GM12872 (cell line): ENCODE data around the gene TUT4.

ENCODE experiments used
- TF ChIP-seq, protein P1 (sequence below): IDR thresholded peaks from 3 replicates; pipeline ENCODE4 v1.5.1; 2011; ENCODE audit warnings: low read depth, mild to moderate bottlenecking, low read length, moderate library complexity; ENCODE audit not compliant: insufficient read depth

TUT4 gene

GRCh38 chr1:52420713-52421112 is 132.2 kb downstream of the TUT4 start:
- TF ChIP-seq, protein P1, sequence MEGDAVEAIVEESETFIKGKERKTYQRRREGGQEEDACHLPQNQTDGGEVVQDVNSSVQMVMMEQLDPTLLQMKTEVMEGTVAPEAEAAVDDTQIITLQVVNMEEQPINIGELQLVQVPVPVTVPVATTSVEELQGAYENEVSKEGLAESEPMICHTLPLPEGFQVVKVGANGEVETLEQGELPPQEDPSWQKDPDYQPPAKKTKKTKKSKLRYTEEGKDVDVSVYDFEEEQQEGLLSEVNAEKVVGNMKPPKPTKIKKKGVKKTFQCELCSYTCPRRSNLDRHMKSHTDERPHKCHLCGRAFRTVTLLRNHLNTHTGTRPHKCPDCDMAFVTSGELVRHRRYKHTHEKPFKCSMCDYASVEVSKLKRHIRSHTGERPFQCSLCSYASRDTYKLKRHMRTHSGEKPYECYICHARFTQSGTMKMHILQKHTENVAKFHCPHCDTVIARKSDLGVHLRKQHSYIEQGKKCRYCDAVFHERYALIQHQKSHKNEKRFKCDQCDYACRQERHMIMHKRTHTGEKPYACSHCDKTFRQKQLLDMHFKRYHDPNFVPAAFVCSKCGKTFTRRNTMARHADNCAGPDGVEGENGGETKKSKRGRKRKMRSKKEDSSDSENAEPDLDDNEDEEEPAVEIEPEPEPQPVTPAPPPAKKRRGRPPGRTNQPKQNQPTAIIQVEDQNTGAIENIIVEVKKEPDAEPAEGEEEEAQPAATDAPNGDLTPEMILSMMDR, result no peak

GRCh38 chr1:52416811-52417210 is 136.1 kb downstream of the TUT4 start:
- TF ChIP-seq, protein P1, result no peak

GRCh38 chr1:52414942-52415341 is 137.9 kb downstream of the TUT4 start:
- TF ChIP-seq, protein P1, result no peak

DNA sequence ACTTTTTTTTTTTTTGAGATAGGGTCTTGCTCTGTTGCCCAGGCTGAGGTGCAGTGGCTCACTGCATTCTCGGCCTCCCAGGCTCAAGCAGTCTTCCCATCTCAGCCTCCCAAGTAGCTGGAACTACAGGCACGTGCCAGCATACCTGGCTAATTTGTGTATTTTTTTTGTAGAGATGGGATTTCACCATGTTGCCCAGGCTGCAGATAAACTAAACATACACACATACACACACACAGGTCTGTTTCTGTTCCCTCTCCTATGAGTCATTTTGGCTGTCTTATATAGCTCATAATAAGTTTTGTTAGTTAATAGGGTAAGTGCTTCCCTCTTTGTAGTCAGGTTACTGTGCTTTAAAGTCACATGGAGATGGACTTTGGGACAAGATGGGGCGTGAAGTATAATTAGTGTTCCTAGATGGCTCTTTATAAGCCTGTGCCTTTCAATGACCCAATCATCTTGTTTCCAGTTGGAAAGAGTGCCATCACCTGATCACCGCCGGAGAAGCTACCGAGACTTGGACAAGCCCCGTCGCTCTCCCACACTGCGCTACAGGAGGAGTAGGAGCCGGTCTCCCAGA is 139.4 kb downstream of the TUT4 start:
- TF ChIP-seq, protein P1, result no peak

DNA sequence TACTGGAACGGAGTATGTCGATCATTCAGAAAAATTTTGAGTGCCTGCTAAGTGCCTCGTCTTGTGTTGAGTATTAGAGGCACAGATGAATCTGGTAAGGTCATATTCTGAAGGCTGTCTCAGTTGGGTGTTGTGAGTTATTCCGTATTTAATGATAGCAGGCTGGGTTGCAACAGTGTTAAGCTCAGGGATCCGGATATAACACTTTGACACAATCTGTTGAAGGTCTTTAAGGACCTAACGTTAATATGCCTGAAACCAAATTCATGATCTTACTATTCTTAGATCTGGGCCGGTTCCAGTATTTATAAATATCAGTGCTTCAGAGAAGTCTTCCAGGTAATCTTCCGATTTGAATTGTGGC is 147.9 kb downstream of the TUT4 start:
- TF ChIP-seq, protein P1, result no peak

DNA sequence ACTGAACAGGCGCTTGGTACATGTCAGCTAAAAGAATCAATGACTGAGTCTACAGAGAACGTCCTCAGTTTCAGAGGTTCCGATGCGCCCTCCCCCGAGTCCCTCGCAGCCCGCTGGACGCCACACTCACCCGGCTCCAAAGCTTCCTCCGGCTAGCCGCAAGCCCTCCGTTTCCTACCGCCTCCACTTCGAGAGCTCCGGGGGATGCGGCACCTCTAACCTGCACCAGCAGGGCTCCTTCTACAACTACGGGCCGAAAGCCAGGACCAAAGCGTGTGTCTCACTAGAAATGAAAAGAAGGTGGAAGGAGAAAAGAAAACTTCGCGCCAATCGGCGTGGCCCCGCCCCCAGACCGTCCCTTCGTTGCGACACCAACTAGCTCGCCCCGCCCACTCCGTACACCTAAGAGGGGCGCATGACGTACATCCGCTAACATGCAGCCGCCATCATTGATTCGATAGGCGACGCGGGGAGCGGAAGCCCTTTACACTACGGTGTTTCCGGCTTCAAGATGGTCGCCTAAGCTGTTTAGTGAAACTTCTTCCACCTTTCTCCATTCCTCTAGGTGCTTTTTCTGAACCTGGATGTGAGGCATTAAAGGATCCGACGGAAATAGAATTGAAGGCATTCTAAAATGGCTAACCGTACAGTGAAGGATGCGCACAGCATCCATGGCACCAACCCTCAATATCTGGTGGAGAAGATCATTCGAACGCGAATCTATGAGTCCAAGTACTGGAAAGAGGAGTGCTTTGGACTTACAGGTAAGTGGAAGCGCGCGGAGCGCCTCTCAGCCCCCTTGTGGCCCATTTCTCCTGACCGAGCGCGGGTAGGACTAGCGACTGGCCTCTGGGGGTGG is 148.5 kb downstream of the TUT4 start, which contains the start of the genes ORC1 and PRPF38A:
Gene ORC1 (minus strand): TSS at position 308 of the 859 bp plus-strand sequence. CDS start 2,200 bp downstream, outside the sequence.
Gene PRPF38A (plus strand): TSS at position 487 of the 859 bp plus-strand sequence. CDS start 148 bp downstream, at position 635.
- TF ChIP-seq, protein P1, result peak; percentile 64

- TF ChIP-seq, protein P1, result no peak
Observed at GRCh38 chr1:52403566-52404115, 149.3 kb downstream of the TUT4 start.
